Thyroid gland (tissue), 4 donors: ENCODE data around the gene PPIA. TPM values are rescaled to one million over a fixed set of nuclear protein-coding genes. Genes with fewer than 3 reads are reported as not detected.
"Not testable (repeated sequence)": the region's sequence is repeated elsewhere in the genome, so short reads cannot be mapped to it uniquely, and the experiment has no call there.

Experiments used
- DNase-seq, 2 donors: peaks; one replicate each; pipeline ENCODE4 v3.0.0-alpha.2; 2019
- H3K27ac ChIP-seq, 3 donors: fragments of 200-600 bp; sonication (generic); 1 replicate in 2 of 3; 2 replicates in 1 of 3; pipeline ENCODE4 v1.5.1; 2016 to 2019; ENCODE audit warnings: mild to moderate bottlenecking in 1 of 3, moderate library complexity in 1 of 3
- H3K27me3 ChIP-seq: fragments of 200-600 bp; sonication (generic); one replicate; pipeline ENCODE4 v1.5.1; 2019
- H3K36me3 ChIP-seq, 2 donors: fragments of 200-600 bp; sonication (generic); one replicate each; pipeline ENCODE4 v1.5.1; 2016 to 2019
- H3K4me1 ChIP-seq, 2 donors: fragments of 200-600 bp; sonication (generic); one replicate each; pipeline ENCODE4 v1.5.1; 2017 to 2019
- H3K4me3 ChIP-seq, 3 donors: fragments of 200-600 bp; sonication (generic); replicated peaks in 1 of 3; 1 replicate in 2 of 3; 2 replicates in 1 of 3; pipeline ENCODE4 v1.5.1; 2016; ENCODE audit warnings: mild to moderate bottlenecking in 1 of 3
- H3K9me3 ChIP-seq: fragments of 200-600 bp; sonication (generic); one replicate; pipeline ENCODE4 v1.5.1; 2017
- CTCF ChIP-seq, 6 experiments: fragments of 200-600 bp in 3 of 6; fragments of 450-650 bp in 3 of 6; sonication (generic) in 3 of 6; IDR thresholded peaks; one replicate each; pipeline ENCODE4 v1.5.1; 2016 to 2019; ENCODE audit warnings: antibody characterized with exemption in 6 of 6, mild to moderate bottlenecking in 2 of 6, inconsistent platforms in 1 of 6, moderate library complexity in 1 of 6
- POLR2A ChIP-seq, 2 donors: fragments of 450-650 bp; IDR thresholded peaks; one replicate each; pipeline ENCODE4 v1.6.1; 2017; ENCODE audit warnings: antibody characterized with exemption in 2 of 2, mild to moderate bottlenecking in 2 of 2, moderate library complexity in 1 of 2
- WGBS, 2 donors: methylation state at CpG; one replicate each; pipeline ENCODE4 v1.1.5; 2017; 5-methylcytosine and 5-hydroxymethylcytosine counted together
- intact Hi-C: fragments of 100-400 bp; cut with DNase I; formaldehyde crosslinking; loops from one replicate; pipeline ENCODE4 v1.15.1; 2023
- total RNA-seq, 4 donors: library from RNA; depleted of rRNA; stranded (reverse); fragments of >200 nt; gene quantifications; one replicate each; pipeline ENCODE4 v1.2.3, GENCODE V29; 2016

Gene PPIA
- total RNA-seq, 4 donors from 2014 or later: 1,021 to 2,051 (median 1,545) TPM

GRCh38 chr7:44845451-44845850 lies 49.0 kb downstream of the PPIA start:
- TF ChIP-seq POLR2A (IDR thresholded peaks at IDR 0.05): no peak
- TF ChIP-seq CTCF (IDR thresholded peaks at IDR 0.05): no peak
- no peak overlapping the region for H3K27ac ChIP-seq

GRCh38 chr7:44846390-44846789 lies 49.9 kb downstream of the PPIA start:
- intact Hi-C loops, DNase-seq, H3K36me3 ChIP-seq, H3K27me3 ChIP-seq, H3K9me3 ChIP-seq: not testable (repeated sequence)
- WGBS, 2 donors: 59 to 62% methylated on average over 11 of the region's 11 CpGs
- H3K4me1 ChIP-seq: peaks cover 11 to 12% of the 10 kb centered on the region in 2 donors
- H3K27ac ChIP-seq: peak overlapping the region in 2 of 3 donors; percentile 89 to 91
- peak overlapping the region in 1 of 3 donors; percentile 48 for H3K4me3 ChIP-seq

More at GRCh38 chr7:44845451-44845850, 49.0 kb downstream of the PPIA start:
- no peak for DNase-seq
- Histone ChIP-seq H3K9me3 (no peaks in the 10 kb centered on the region), H3K27me3 (no peaks in the 10 kb centered on the region), H3K36me3 (peaks cover 0 to 3% of the 10 kb centered on the region in 2 donors), H3K4me1 (peaks cover 11 to 12% of the 10 kb centered on the region in 2 donors), H3K4me3 (no peak overlapping the region)
- intact Hi-C loops: no loop called here

GRCh38 chr7:44846816-44847508 lies 50.5 kb downstream of the PPIA start:
- DNase-seq: no peak
- intact Hi-C loops: no loop called here
- H3K36me3 ChIP-seq: no peaks in the 10 kb centered on the region

GRCh38 chr7:44847509-44847919 lies 51.0 kb downstream of the PPIA start:
- intact Hi-C loops: no loop called here
- Histone ChIP-seq H3K27me3 (no peaks in the 10 kb centered on the region), H3K4me1 (peaks cover 11 to 12% of the 10 kb centered on the region in 2 donors), H3K4me3 (peak overlapping the region; percentile 25 to 48 (median 43)), H3K36me3 (no peaks in the 10 kb centered on the region), H3K27ac (peak overlapping the region; percentile 81 to 91 (median 89)), H3K9me3 (no peaks in the 10 kb centered on the region)
- TF ChIP-seq POLR2A (IDR thresholded peaks at IDR 0.05) (no peak), CTCF (IDR thresholded peaks at IDR 0.05) (peak; percentile 53 to 97 (median 91))
- DNase-seq: peak; percentile 90 to 91
- WGBS, 2 donors: 0 to 1% methylated on average over 6 to 15 of the region's 36 CpGs

More at GRCh38 chr7:44846816-44847508, 50.5 kb downstream of the PPIA start:
- peaks cover 11 to 12% of the 10 kb centered on the region in 2 donors for H3K4me1 ChIP-seq
- H3K4me3 ChIP-seq: peak overlapping the region; percentile 25 to 48 (median 43)
- H3K27me3 ChIP-seq: no peaks in the 10 kb centered on the region
- 1% methylated on average over 12 of the region's 12 CpGs for WGBS, 2 donors
- H3K9me3 ChIP-seq: no peaks in the 10 kb centered on the region
- H3K27ac ChIP-seq: peak overlapping the region; percentile 81 to 91 (median 89)
- TF ChIP-seq POLR2A (IDR thresholded peaks at IDR 0.05): no peak
- no peak for TF ChIP-seq CTCF (IDR thresholded peaks at IDR 0.05)

- intact Hi-C loops: no loop called here
- peak in 1 of 6 experiments; percentile 6 for TF ChIP-seq CTCF (IDR thresholded peaks at IDR 0.05)
- peak; percentile 52 to 92 for TF ChIP-seq POLR2A (IDR thresholded peaks at IDR 0.05)
Measured at GRCh38 chr7:44847920-44848634, 51.6 kb downstream of the PPIA start, which contains the start of gene H2AZ2. H2AZ2 (minus strand) TSS chr7:44848087; CDS start chr7:44847971, 116 bp downstream.

More at GRCh38 chr7:44847920-44848634, 51.6 kb downstream of the PPIA start, which contains the start of gene H2AZ2:
- peak; percentile 100 for DNase-seq
- Histone ChIP-seq H3K4me1 (peaks cover 11 to 12% of the 10 kb centered on the region in 2 donors), H3K4me3 (peak within 1 kb of the TSS; percentile 43 to 58 (median 58)), H3K27ac (peak within 1 kb of the TSS; percentile 81 to 91 (median 89)), H3K9me3 (no peaks in the 10 kb centered on the region), H3K27me3 (no peaks in the 10 kb centered on the region), H3K36me3 (no peaks in the 10 kb centered on the region)
- 0% methylated on average over 47 to 50 of the region's 70 CpGs for WGBS, 2 donors
